Psoas muscle (tissue), 8 donors: ENCODE measurements around the gene IFT81. TPM values are rescaled to one million over a fixed set of nuclear protein-coding genes. Genes with fewer than 3 reads are reported as not detected.
"Not testable (repeated sequence)": the region's sequence is repeated elsewhere in the genome, so short reads cannot be mapped to it uniquely, and the experiment has no call there.

Experiments used
- ATAC-seq, 4 donors: fragments of 200-7000 bp; cut with Tn5 transposase; one replicate each; pipeline ENCODE4 v1.9.1; 2020; ENCODE audit warnings: moderate library complexity in 3 of 4, mild to moderate bottlenecking in 2 of 4
- DNase-seq, 2 donors: peaks; one replicate each; pipeline ENCODE4 v3.0.0-alpha.2; 2020
- H3K27ac ChIP-seq: fragments of 200-600 bp; one replicate; pipeline ENCODE4 v1.8.0; 2022
- H3K27me3 ChIP-seq, 3 donors: fragments of 200-600 bp in 1 of 3; one replicate each; pipeline versions ENCODE4 v1.6.1 to v1.8.0; 2013 to 2022; ENCODE audit warnings: low read length in 2 of 3, mild to moderate bottlenecking in 2 of 3, moderate library complexity in 1 of 3; ENCODE audit not compliant: insufficient read depth in 3 of 3
- H3K36me3 ChIP-seq, 2 donors: fragments of 200-600 bp in 1 of 2; one replicate each; pipeline versions ENCODE4 v1.6.1 to v1.8.0; 2013 to 2022; ENCODE audit warnings: low read depth in 1 of 2, mild to moderate bottlenecking in 1 of 2, moderate library complexity in 1 of 2; ENCODE audit not compliant: insufficient read depth in 1 of 2
- H3K4me1 ChIP-seq: fragments of 200-600 bp; one replicate; pipeline ENCODE4 v1.8.0; 2022
- H3K4me3 ChIP-seq: fragments of 200-600 bp; one replicate; pipeline ENCODE4 v1.8.0; 2022; ENCODE audit warnings: mild to moderate bottlenecking
- H3K9me3 ChIP-seq: fragments of 200-600 bp; one replicate; pipeline ENCODE4 v1.8.0; 2022
- CTCF ChIP-seq: fragments of 200-600 bp; IDR thresholded peaks from one replicate; pipeline ENCODE4 v1.8.0; 2022; ENCODE audit warnings: antibody characterized with exemption
- WGBS, 3 donors: extraction: QIAGEN DNeasy Blood & Tissue Kit; methylation state at CpG; one replicate each; pipeline versions ENCODE4 v1.1.6 to v1.1.7; 2013; 5-methylcytosine and 5-hydroxymethylcytosine counted together
- intact Hi-C, 2 donors: fragments of 100-400 bp; cut with DNase I; formaldehyde crosslinking; loops; one replicate each; pipeline versions ENCODE4 v1.11.0 to v1.14.2; 2022
- polyA plus RNA-seq, 3 donors: library from polyadenylated mRNA; stranded (reverse); fragments of 200-250 nt; gene quantifications; one replicate each; pipeline ENCODE4 v1.2.3, GENCODE V29; 2013
- total RNA-seq, 4 donors: library from RNA; stranded (reverse); fragmentation: NEBNext Ultra II Directional in 2 of 4; extraction: Animal tissue kit (Norgen Biotek cat#: 25700) in 2 of 4; gene quantifications; one replicate each; pipeline versions ENCODE4 v1.2.1 to v1.2.4, GENCODE V29; 2021 to 2023
- donor health status: healthy with polysubstance abuse.
- donor health status: DM: no; HTN: no; CAD: no; lungs with moderate emphysema.
- donor health status: Bipolar disorder and iron deficiency.
- donor health status: healthy.
- donor health status: DM: yes; HTN: yes; CAD: no.
- donor health status: DM: no; HTN: no; CAD: no.
- donor health status: DM: no; HTN: no; CAD: no.
- donor health status: DM: yes; HTN: yes; CAD: no.

The IFT81 gene
- total and polyA plus RNA-seq, 7 donors: 2.5 to 9.6 (median 4.9) TPM

GRCh38 chr12:110080410-110080809 lies 43.7 kb upstream of the IFT81 start:
- DNase-seq: no peak
- H3K9me3 ChIP-seq: no peaks in the 10 kb centered on the region
- H3K4me1 ChIP-seq: no peaks in the 10 kb centered on the region
- intact Hi-C loops: no loop called here
- no peak for ATAC-seq
- TF ChIP-seq CTCF: no peak
- H3K4me3 ChIP-seq: no peak overlapping the region
- no peak overlapping the region for H3K27ac ChIP-seq
- WGBS, 3 donors: 83 to 91% (median 87%) methylated on average over 7 of the region's 7 CpGs
- no peaks in the 10 kb centered on the region for H3K27me3 ChIP-seq
- no peaks in the 10 kb centered on the region for H3K36me3 ChIP-seq

- no peaks in the 10 kb centered on the region for H3K36me3 ChIP-seq
- TF ChIP-seq CTCF: no peak
- DNase-seq (no peak), ATAC-seq (no peak)
- H3K27ac ChIP-seq: no peak overlapping the region
- no peak overlapping the region for H3K4me3 ChIP-seq
- intact Hi-C loops: no loop called here
- 45 to 71% (median 69%) methylated on average over 4 of the region's 4 CpGs for WGBS, 3 donors
- H3K9me3 ChIP-seq: no peaks in the 10 kb centered on the region
- no peaks in the 10 kb centered on the region for H3K27me3 ChIP-seq
- H3K4me1 ChIP-seq: no peaks in the 10 kb centered on the region
Observed at GRCh38 chr12:110084314-110085015, 39.7 kb upstream of the IFT81 start.

GRCh38 chr12:110088216-110088615 lies 35.9 kb upstream of the IFT81 start:
- H3K4me3 ChIP-seq, H3K4me1 ChIP-seq, DNase-seq, intact Hi-C loops, H3K27ac ChIP-seq, H3K36me3 ChIP-seq, H3K9me3 ChIP-seq, ATAC-seq, H3K27me3 ChIP-seq: not testable (repeated sequence)
- WGBS, 3 donors: 84 to 89% (median 85%) methylated on average over 6 of the region's 6 CpGs

GRCh38 chr12:110088936-110089335 lies 35.2 kb upstream of the IFT81 start:
- ATAC-seq (peak in 1 of 4 donors; percentile 24), DNase-seq (no peak)
- intact Hi-C loops: no loop called here
- Histone ChIP-seq H3K4me3 (no peak overlapping the region), H3K27me3 (peaks cover 0 to 4% (median 1%) of the 10 kb centered on the region in 3 donors), H3K9me3 (no peaks in the 10 kb centered on the region), H3K4me1 (no peaks in the 10 kb centered on the region), H3K36me3 (no peaks in the 10 kb centered on the region), H3K27ac (no peak overlapping the region)
- no peak for TF ChIP-seq CTCF
- 81 to 86% (median 81%) methylated on average over 5 of the region's 5 CpGs for WGBS, 3 donors

GRCh38 chr12:110090266-110091135 lies 33.7 kb upstream of the IFT81 start:
- Histone ChIP-seq H3K27ac (no peak overlapping the region), H3K9me3 (no peaks in the 10 kb centered on the region), H3K4me3 (no peak overlapping the region), H3K27me3 (peaks cover 0 to 4% (median 1%) of the 10 kb centered on the region in 3 donors), H3K36me3 (no peaks in the 10 kb centered on the region), H3K4me1 (no peaks in the 10 kb centered on the region)
- no peak for DNase-seq
- TF ChIP-seq CTCF: no peak
- intact Hi-C loops: no loop called here
- no peak for ATAC-seq
- WGBS, 3 donors: 67 to 76% (median 74%) methylated on average over 8 of the region's 8 CpGs
